Ovary (tissue), 3 donors: Measurements from ENCODE around the gene LARGE1.

ENCODE experiments used
- EP300 ChIP-seq: sonication (generic); formaldehyde crosslinking; IDR thresholded peaks from one replicate; pipeline ENCODE4 v1.6.1; 2017; ENCODE audit warnings: antibody characterized with exemption
- TF ChIP-seq, protein P1 (sequence below), 3 donors: fragments of 450-650 bp in 2 of 3; fragments of 200-600 bp in 1 of 3; IDR thresholded peaks; one replicate each; pipeline versions ENCODE4 v1.5.1 to v1.8.0; 2016 to 2022; ENCODE audit warnings: antibody characterized with exemption in 3 of 3, mild to moderate bottlenecking in 1 of 3
- donor health status: DM: no; HTN: no; CAD: no.

DNA sequence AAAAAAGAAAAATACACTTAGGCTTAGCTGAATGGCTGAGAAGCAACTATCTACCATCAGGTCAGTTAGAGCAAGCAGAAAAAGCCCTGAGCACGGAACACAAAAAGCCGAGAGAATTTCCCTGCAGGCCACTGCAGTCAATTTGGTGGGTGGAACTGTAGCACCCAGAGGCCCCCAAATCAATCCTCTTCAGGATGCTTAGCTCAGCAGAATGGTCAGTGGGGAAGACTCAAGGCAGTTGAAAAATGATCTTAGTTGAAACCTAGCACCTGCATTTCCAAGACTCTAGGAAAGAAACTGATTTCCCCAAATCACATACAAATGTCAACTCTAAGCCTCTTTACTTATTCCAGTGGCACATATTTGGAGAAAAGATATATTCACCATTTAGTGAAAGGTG lies 534.7 kb downstream of the LARGE1 start:
- TF ChIP-seq, protein P1, sequence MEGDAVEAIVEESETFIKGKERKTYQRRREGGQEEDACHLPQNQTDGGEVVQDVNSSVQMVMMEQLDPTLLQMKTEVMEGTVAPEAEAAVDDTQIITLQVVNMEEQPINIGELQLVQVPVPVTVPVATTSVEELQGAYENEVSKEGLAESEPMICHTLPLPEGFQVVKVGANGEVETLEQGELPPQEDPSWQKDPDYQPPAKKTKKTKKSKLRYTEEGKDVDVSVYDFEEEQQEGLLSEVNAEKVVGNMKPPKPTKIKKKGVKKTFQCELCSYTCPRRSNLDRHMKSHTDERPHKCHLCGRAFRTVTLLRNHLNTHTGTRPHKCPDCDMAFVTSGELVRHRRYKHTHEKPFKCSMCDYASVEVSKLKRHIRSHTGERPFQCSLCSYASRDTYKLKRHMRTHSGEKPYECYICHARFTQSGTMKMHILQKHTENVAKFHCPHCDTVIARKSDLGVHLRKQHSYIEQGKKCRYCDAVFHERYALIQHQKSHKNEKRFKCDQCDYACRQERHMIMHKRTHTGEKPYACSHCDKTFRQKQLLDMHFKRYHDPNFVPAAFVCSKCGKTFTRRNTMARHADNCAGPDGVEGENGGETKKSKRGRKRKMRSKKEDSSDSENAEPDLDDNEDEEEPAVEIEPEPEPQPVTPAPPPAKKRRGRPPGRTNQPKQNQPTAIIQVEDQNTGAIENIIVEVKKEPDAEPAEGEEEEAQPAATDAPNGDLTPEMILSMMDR (IDR thresholded peaks at IDR 0.05), result no peak
- TF ChIP-seq EP300, result no peak
